Measurements from ENCODE around the gene FCGR2B. TPM values are rescaled to one million over a fixed set of nuclear protein-coding genes. Genes with fewer than 3 reads are reported as not detected.

The FCGR2B gene
- total and polyA plus RNA-seq, 3 donors from 2014 or later, result 1.1 to 16.1 (median 5.8) TPM

DNA sequence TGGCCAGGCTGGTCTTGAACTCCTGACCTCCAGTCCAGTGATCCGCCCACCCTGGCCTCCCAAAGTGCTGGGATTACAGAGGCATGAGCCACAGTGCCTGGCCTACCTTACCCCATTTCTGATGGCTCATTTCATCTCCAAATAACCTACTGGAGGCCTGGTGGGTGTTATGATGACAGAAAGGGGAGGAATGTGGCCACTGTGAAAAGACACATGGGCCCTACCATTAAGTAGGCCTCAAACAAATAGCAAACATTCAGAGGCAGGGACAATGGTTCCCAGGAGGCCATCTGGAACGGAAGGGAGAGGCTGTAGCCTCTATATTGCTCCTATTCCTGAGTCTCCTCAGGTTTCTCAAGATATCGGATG is 43.2 kb downstream of the FCGR2B start:
- Histone ChIP-seq H3K9me3 (no peaks in the 10 kb centered on the region), H3K4me1 (no peaks in the 10 kb centered on the region), H3K27me3 (no peaks in the 10 kb centered on the region), H3K4me3 (no peak overlapping the region), H3K27ac (no peak overlapping the region), H3K36me3 (ENCODE audit: low read depth, missing control alignments) (no peaks in the 10 kb centered on the region)
- no peak for DNase-seq
- WGBS, 2 donors, result 80 to 84% methylated on average over 3 of the region's 3 CpGs
- intact Hi-C loops (cut with DNase I; ENCODE audit: low total_unique reads), result no loop called here
- TF ChIP-seq POLR2A (IDR thresholded peaks at IDR 0.05) (no peak), CTCF (IDR thresholded peaks at IDR 0.05) (no peak)

DNA sequence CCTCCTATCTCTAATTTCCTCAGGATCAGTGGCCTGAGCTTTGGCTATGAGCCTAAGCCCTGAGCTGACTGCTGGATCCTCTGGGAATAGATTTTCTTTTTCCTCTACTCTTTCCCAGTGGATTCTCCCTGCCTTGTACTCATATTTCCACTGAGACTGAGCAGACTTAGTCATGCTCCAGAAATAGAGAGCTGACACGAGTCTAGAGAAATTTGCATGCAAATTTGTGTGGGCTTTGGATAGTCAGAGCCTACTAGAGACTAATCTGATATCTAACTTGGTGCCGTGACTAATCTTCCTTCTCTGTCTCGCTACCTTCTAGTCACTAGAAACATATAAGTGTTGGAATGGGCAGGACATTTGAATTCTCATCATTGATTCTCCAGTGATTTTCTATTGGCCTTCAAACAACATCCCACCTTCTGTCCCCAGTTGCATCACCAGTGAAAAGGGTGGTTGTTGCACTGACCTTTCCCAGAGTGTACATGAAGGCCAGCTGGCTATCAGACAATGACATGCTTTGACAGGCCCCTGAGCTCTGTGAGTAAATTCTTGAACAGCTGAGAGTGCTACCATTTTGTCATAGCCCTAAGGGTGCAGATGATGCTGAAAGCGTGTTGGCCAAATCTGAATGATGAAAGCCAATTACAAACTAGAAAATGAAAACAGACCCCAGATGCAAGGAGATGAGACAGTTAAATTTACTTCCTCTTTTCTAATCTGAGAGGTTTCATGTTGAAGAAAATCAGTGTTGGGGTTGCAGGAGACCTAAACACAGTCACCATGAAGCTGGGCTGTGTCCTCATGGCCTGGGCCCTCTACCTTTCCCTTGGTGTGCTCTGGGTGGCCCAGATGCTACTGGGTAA is 43.8 kb downstream of the FCGR2B start, which contains the start of gene FCRLA:
Gene FCRLA (plus strand): TSS at position 748 of the 866 bp plus-strand sequence. CDS start 36 bp downstream, at position 784.
- Histone ChIP-seq H3K9me3 (no peaks in the 10 kb centered on the region), H3K27ac (no peak within 1 kb of the TSS), H3K4me1 (no peaks in the 10 kb centered on the region), H3K27me3 (no peaks in the 10 kb centered on the region), H3K36me3 (ENCODE audit: low read depth, missing control alignments) (no peaks in the 10 kb centered on the region), H3K4me3 (no peak within 1 kb of the TSS)
- TF ChIP-seq POLR2A (IDR thresholded peaks at IDR 0.05) (no peak), CTCF (IDR thresholded peaks at IDR 0.05) (no peak)
- intact Hi-C loops (cut with DNase I; ENCODE audit: low total_unique reads), result no loop called here
- DNase-seq, result no peak
- WGBS, 2 donors, result 51 to 61% methylated on average over 4 of the region's 4 CpGs

DNA sequence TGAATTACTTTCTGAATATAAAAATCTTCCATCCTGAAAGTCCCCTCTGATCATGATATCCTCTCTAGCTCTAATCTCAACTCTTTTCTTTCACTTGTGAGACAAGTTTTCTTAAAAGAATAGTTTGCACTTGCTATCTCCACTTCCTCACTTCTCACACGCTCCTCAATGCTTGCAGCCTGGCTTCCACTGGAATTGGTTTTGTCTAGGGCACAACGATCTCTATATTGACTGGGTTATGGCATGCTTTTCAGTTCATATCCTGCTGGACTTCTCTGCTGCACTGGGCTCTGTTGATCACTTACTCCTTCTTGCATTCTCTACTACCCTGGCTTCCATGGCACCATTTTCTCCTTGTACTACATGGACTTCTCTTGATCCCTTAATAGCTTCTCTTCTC is 44.6 kb downstream of the FCGR2B start:
- H3K27ac ChIP-seq, result no peak overlapping the region
- intact Hi-C loops (cut with DNase I; ENCODE audit: low total_unique reads), result no loop called here
- H3K27me3 ChIP-seq, result no peaks in the 10 kb centered on the region
- TF ChIP-seq CTCF (IDR thresholded peaks at IDR 0.05) (no peak), POLR2A (IDR thresholded peaks at IDR 0.05) (no peak)
- WGBS, 2 donors, result 79 to 93% methylated on average over 2 of the region's 2 CpGs
- no peak overlapping the region for H3K4me3 ChIP-seq
- DNase-seq, result no peak
- H3K4me1 ChIP-seq, result no peaks in the 10 kb centered on the region
- no peaks in the 10 kb centered on the region for H3K9me3 ChIP-seq
- no peaks in the 10 kb centered on the region for H3K36me3 ChIP-seq (ENCODE audit: low read depth, missing control alignments)

- TF ChIP-seq CTCF (IDR thresholded peaks at IDR 0.05) (no peak), POLR2A (IDR thresholded peaks at IDR 0.05) (no peak)
Observed at GRCh38 chr1:161709373-161709772, 46.4 kb downstream of the FCGR2B start.

DNA sequence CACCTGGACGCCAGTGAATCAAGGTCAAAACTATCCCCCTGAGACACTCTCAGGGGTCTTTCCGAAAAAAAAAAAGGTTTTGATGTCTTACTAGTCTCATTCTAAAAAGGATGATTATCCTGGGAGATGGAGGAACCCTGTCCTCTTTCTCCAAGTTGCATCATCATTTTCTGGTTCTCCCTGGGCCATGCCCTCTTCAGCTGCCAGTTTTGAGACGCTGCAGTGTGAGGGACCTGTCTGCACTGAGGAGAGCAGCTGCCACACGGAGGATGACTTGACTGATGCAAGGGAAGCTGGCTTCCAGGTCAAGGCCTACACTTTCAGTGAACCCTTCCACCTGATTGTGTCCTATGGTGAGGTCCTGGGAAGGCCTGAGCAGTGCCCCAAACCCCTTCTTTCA is 47.6 kb downstream of the FCGR2B start:
- H3K27ac ChIP-seq, result no peak overlapping the region
- H3K27me3 ChIP-seq, result no peaks in the 10 kb centered on the region
- no peaks in the 10 kb centered on the region for H3K36me3 ChIP-seq (ENCODE audit: low read depth, missing control alignments)
- intact Hi-C loops (cut with DNase I; ENCODE audit: low total_unique reads), result no loop called here
- no peaks in the 10 kb centered on the region for H3K4me1 ChIP-seq
- DNase-seq, result no peak
- no peaks in the 10 kb centered on the region for H3K9me3 ChIP-seq
- no peak overlapping the region for H3K4me3 ChIP-seq
- 79 to 86% methylated on average over 4 of the region's 4 CpGs for whole genome bisulfite sequencing, 2 donors
- TF ChIP-seq POLR2A (IDR thresholded peaks at IDR 0.05) (no peak), CTCF (IDR thresholded peaks at IDR 0.05) (no peak)

More at GRCh38 chr1:161709373-161709772, 46.4 kb downstream of the FCGR2B start:
- DNase-seq, result no peak
- Histone ChIP-seq H3K9me3 (no peaks in the 10 kb centered on the region), H3K27me3 (no peaks in the 10 kb centered on the region), H3K27ac (no peak overlapping the region), H3K4me1 (no peaks in the 10 kb centered on the region), H3K36me3 (ENCODE audit: low read depth, missing control alignments) (no peaks in the 10 kb centered on the region), H3K4me3 (no peak overlapping the region)
- intact Hi-C loops (cut with DNase I; ENCODE audit: low total_unique reads), result no loop called here
- 80 to 84% methylated on average over 4 of the region's 4 CpGs for WGBS, 2 donors

Data from testis (tissue), 3 donors.